Transverse colon (tissue), 4 donors: ENCODE results near the gene CCDC201.

Experiments
- CTCF ChIP-seq, 5 experiments: fragments of 200-600 bp in 3 of 5; fragments of 450-650 bp in 2 of 5; sonication (generic) in 3 of 5; IDR thresholded peaks; 1 replicate in 2 of 5; 2 replicates in 3 of 5; pipeline ENCODE4 v1.5.1; 2016 to 2017; ENCODE audit warnings: antibody characterized with exemption in 5 of 5, inconsistent platforms in 3 of 5, mild to moderate bottlenecking in 2 of 5, moderate library complexity in 1 of 5
- POLR2AphosphoS5 ChIP-seq, 3 donors: sonication (generic); formaldehyde crosslinking; IDR thresholded peaks; one replicate each; pipeline ENCODE4 v1.6.1; 2016; ENCODE audit warnings: antibody characterized with exemption in 3 of 3

GRCh38 chr7:45914911-45915310 lies 42.0 kb upstream of the CCDC201 start:
- TF ChIP-seq CTCF (IDR thresholded peaks at IDR 0.05): no peak
- TF ChIP-seq POLR2AphosphoS5 (IDR thresholded peaks at IDR 0.05): no peak
